Measurements from ENCODE around the gene PALLD. TPM values are rescaled to one million over a fixed set of nuclear protein-coding genes. Genes with fewer than 3 reads are reported as not detected.

PALLD gene
- total RNA-seq, 1 experiment from 2014 or later = 18.3 TPM

DNA sequence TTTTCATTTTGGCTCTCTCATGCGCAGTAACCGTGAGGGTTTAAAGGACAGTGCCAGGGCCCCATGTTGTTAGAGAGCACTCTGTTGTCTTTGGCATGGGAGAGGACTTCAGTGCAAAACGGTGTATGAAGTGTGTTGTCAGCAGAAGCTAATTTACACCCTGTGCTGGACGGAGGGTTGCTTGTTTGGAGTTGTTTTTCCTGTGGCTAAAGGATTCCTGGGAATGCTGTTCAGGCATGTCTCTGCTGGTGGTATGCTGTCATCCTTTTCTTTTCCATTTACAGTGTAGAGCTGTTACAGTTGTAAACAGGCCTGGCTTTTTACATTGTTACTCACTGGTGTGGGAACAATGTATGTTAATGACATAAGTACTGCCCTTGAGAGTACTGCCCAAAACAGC, 306.9 kb downstream of the PALLD start:
- Histone ChIP-seq H3K4me1 (ENCODE audit: insufficient read depth, low read length) (0 out of 2 replicates have a peak, but pooled peaks cover 2% of the 10 kb centered on the region), H3K56ac (ENCODE audit: insufficient read length, low read depth, low read length) (no peak overlapping the region), H2BK15ac (ENCODE audit: low read depth, low read length) (no peak overlapping the region), H2AK5ac (ENCODE audit: insufficient read length, low read length) (no peak overlapping the region), H3K27ac (ENCODE audit: insufficient read length, low read depth, low read length) (peak overlapping the region; percentile 6), H3K14ac (ENCODE audit: insufficient read depth, low read length) (no peak overlapping the region), H2BK120ac (ENCODE audit: low read depth, low read length, poor library complexity, severe bottlenecking) (no peak overlapping the region), H3K9me3 (ENCODE audit: control insufficient read depth, low read depth, low read length) (no peaks in the 10 kb centered on the region), H3K9ac (ENCODE audit: extremely low read depth, insufficient read length, low read length) (no peak overlapping the region), H2BK12ac (ENCODE audit: insufficient read length, low read depth, low read length) (no peak overlapping the region), H3K27me3 (ENCODE audit: insufficient read depth, low read length) (no peaks in the 10 kb centered on the region), H3K4ac (ENCODE audit: low read depth, low read length) (no peak overlapping the region; the same call in 1 of the 2 replicates), H3T11ph (ENCODE audit: low read length) (no peak overlapping the region), H3K4me2 (ENCODE audit: insufficient read depth, insufficient read length, low read length) (no peak overlapping the region), H3K23ac (ENCODE audit: insufficient read length, low read depth, low read length) (no peak overlapping the region), H3K18ac (ENCODE audit: insufficient read length, low read depth, low read length) (peak overlapping the region; percentile 51), H4K20me1 (ENCODE audit: control insufficient read depth, insufficient read depth, insufficient read length) (no peaks in the 10 kb centered on the region), H3K23me2 (ENCODE audit: insufficient read length, low read depth, low read length, poor library complexity, severe bottlenecking) (no peaks in the 10 kb centered on the region), H3K79me1 (ENCODE audit: insufficient read depth, low read depth, low read length, poor library complexity, severe bottlenecking) (no peaks in the 10 kb centered on the region), H2BK20ac (ENCODE audit: low read depth, low read length, poor library complexity, severe bottlenecking) (peak overlapping the region; percentile 84), H2AFZ (ENCODE audit: low read length) (no peak overlapping the region), H4K91ac (ENCODE audit: insufficient read length, low read depth, low read length) (no peak overlapping the region), H3K79me2 (ENCODE audit: insufficient read depth, low read length) (no peaks in the 10 kb centered on the region; the same call in 1 of the 2 replicates), H4K8ac (replicated peaks; ENCODE audit: insufficient read length, low read depth, low read length) (no peak overlapping the region), H4K5ac (ENCODE audit: insufficient read length, low read depth, low read length) (no peak overlapping the region), H2BK5ac (ENCODE audit: insufficient read length, low read length) (no peak overlapping the region)
- H3K27me3 Mint-ChIP-seq (ENCODE audit: low read depth) = no peaks in the 10 kb centered on the region
- no CpG with 5 or more reads among the region's 4 CpGs for WGBS (ENCODE audit: extremely low coverage, insufficient read length, low lambda C conversion rate)
- H3K4me3 Mint-ChIP-seq = no peak overlapping the region; a peak in 1 of 5 replicates
- peaks cover 0 to 5% (median 4%) of the 10 kb centered on the region in 3 experiments; a peak in 1 of 7 replicates for H3K36me3 Mint-ChIP-seq (ENCODE audit: insufficient read depth in 1 of 3, low read depth in 3 of 3)
- H3K9me3 Mint-ChIP-seq = no peaks in the 10 kb centered on the region
- TF ChIP-seq CTCF (conservative IDR thresholded peaks at IDR 0.05) = no peak
- peak; percentile 40 for DNase-seq
- peaks cover 26 to 29% of the 10 kb centered on the region in 2 experiments for H3K4me1 Mint-ChIP-seq
- H3K27ac Mint-ChIP-seq = peak overlapping the region; percentile 95

All from H9 (cell line).